H9 (cell line): Measurements from ENCODE around the gene KBTBD3. TPM values are rescaled to one million over a fixed set of nuclear protein-coding genes. Genes with fewer than 3 reads are reported as not detected.

Experiments used
- DNase-seq: peaks from one replicate; pipeline ENCODE4 v3.0.0-alpha.2; 2017
- H2AFZ ChIP-seq: one replicate; pipeline ENCODE4 v1.6.1; 2013; ENCODE audit warnings: mild to moderate bottlenecking, low read length, control low read depth, moderate library complexity
- H2AK5ac ChIP-seq: 2 replicates; pipeline ENCODE4 v1.6.1; 2013; ENCODE audit warnings: low read length, control low read depth, mixed read lengths; ENCODE audit not compliant: insufficient read length
- H2BK120ac ChIP-seq: one replicate; pipeline ENCODE4 v1.6.1; 2013; ENCODE audit warnings: low read depth, mild to moderate bottlenecking, low read length, control low read depth, inconsistent platforms; ENCODE audit not compliant: poor library complexity, severe bottlenecking
- H2BK12ac ChIP-seq: 2 replicates; pipeline ENCODE4 v1.6.1; 2013; ENCODE audit warnings: low read length, control low read depth, mixed read lengths, low read depth; ENCODE audit not compliant: insufficient read length
- H2BK15ac ChIP-seq: 2 replicates; pipeline ENCODE4 v1.6.1; 2013; ENCODE audit warnings: low read depth, low read length, control low read depth
- H2BK20ac ChIP-seq: one replicate; pipeline ENCODE4 v1.6.1; 2013; ENCODE audit warnings: low read depth, mild to moderate bottlenecking, low read length, control low read depth, inconsistent platforms; ENCODE audit not compliant: poor library complexity, severe bottlenecking
- H2BK5ac ChIP-seq: 2 replicates; pipeline ENCODE4 v1.6.1; 2013; ENCODE audit warnings: low read length, control low read depth, mixed read lengths; ENCODE audit not compliant: insufficient read length
- H3K14ac ChIP-seq: 2 replicates; pipeline ENCODE4 v1.6.1; 2013; ENCODE audit warnings: low read length, control low read depth; ENCODE audit not compliant: insufficient read depth
- H3K18ac ChIP-seq: 2 replicates; pipeline ENCODE4 v1.6.1; 2013; ENCODE audit warnings: low read depth, mild to moderate bottlenecking, mixed read lengths, low read length, control low read depth; ENCODE audit not compliant: insufficient read length
- H3K23ac ChIP-seq: 2 replicates; pipeline ENCODE4 v1.6.1; 2013; ENCODE audit warnings: low read length, control low read depth, mixed read lengths, low read depth; ENCODE audit not compliant: insufficient read length
- H3K23me2 ChIP-seq: 2 replicates; pipeline ENCODE4 v1.6.1; 2013; ENCODE audit warnings: low read depth, mild to moderate bottlenecking, mixed read lengths, low read length, control low read depth; ENCODE audit not compliant: insufficient read length, poor library complexity, severe bottlenecking
- H3K27ac ChIP-seq: 2 replicates; pipeline ENCODE4 v1.5.1; 2013; ENCODE audit warnings: low read length, control low read depth, mixed read lengths, low read depth; ENCODE audit not compliant: insufficient read length
- H3K27me3 ChIP-seq: 2 replicates; pipeline ENCODE4 v1.6.1; 2013; ENCODE audit warnings: low read length, control low read depth, inconsistent platforms; ENCODE audit not compliant: insufficient read depth
- H3K4ac ChIP-seq: 2 replicates; pipeline ENCODE4 v1.6.1; 2013; ENCODE audit warnings: low read depth, mild to moderate bottlenecking, control low read depth, inconsistent platforms, low read length, moderate library complexity
- H3K4me1 ChIP-seq: 2 replicates; pipeline ENCODE4 v1.6.1; 2013; ENCODE audit warnings: low read length, control low read depth, inconsistent platforms; ENCODE audit not compliant: insufficient read depth
- H3K4me2 ChIP-seq: 2 replicates; pipeline ENCODE4 v1.6.1; 2013; ENCODE audit warnings: low read length, control low read depth, mixed read lengths; ENCODE audit not compliant: insufficient read length, insufficient read depth
- H3K56ac ChIP-seq: 2 replicates; pipeline ENCODE4 v1.6.1; 2013; ENCODE audit warnings: low read depth, mild to moderate bottlenecking, mixed read lengths, low read length, control low read depth; ENCODE audit not compliant: insufficient read length
- H3K79me1 ChIP-seq: 2 replicates; pipeline ENCODE4 v1.6.1; 2013; ENCODE audit warnings: low read depth, mild to moderate bottlenecking, moderate library complexity, low read length, control low read depth, inconsistent platforms; ENCODE audit not compliant: insufficient read depth, poor library complexity, severe bottlenecking
- H3K79me2 ChIP-seq: 2 replicates; pipeline ENCODE4 v1.6.1; 2013; ENCODE audit warnings: low read length, control low read depth, inconsistent platforms; ENCODE audit not compliant: insufficient read depth
- H3K9ac ChIP-seq: 2 replicates; pipeline ENCODE4 v1.6.1; 2013; ENCODE audit warnings: low read length, control low read depth, mixed read lengths; ENCODE audit not compliant: insufficient read length; ENCODE audit errors: extremely low read depth
- H3K9me3 ChIP-seq: one replicate; pipeline ENCODE4 v1.6.1; 2013; ENCODE audit warnings: low read depth, low read length, inconsistent platforms; ENCODE audit not compliant: control insufficient read depth
- H3T11ph ChIP-seq: one replicate; pipeline ENCODE4 v1.6.1; 2013; ENCODE audit warnings: mild to moderate bottlenecking, low read length, control low read depth, inconsistent platforms
- H4K20me1 ChIP-seq: one replicate; pipeline ENCODE4 v1.6.1; 2013; ENCODE audit not compliant: control insufficient read depth, insufficient read length, insufficient read depth
- H4K5ac ChIP-seq: 2 replicates; pipeline ENCODE4 v1.6.1; 2013; ENCODE audit warnings: low read depth, mild to moderate bottlenecking, mixed read lengths, low read length, control low read depth; ENCODE audit not compliant: insufficient read length
- H4K8ac ChIP-seq: replicated peaks from 2 replicates; pipeline ENCODE4 v1.6.1; 2013; ENCODE audit warnings: low read length, control low read depth, mixed read lengths, low read depth; ENCODE audit not compliant: insufficient read length
- H4K91ac ChIP-seq: 2 replicates; pipeline ENCODE4 v1.6.1; 2013; ENCODE audit warnings: low read depth, mild to moderate bottlenecking, moderate library complexity, mixed read lengths, low read length, control low read depth; ENCODE audit not compliant: insufficient read length
- H3K27ac Mint-ChIP-seq, 3 experiments: 2 replicates in 2 of 3; 3 replicates in 1 of 3; pipeline ENCODE4 v1.8.0; 2020 to 2021; ENCODE audit warnings: mixed read lengths in 3 of 3, mild to moderate bottlenecking in 1 of 3, moderate library complexity in 1 of 3
- H3K27me3 Mint-ChIP-seq: 2 replicates; pipeline ENCODE4 v1.8.0; 2021; ENCODE audit warnings: low read depth, mild to moderate bottlenecking, moderate library complexity, mixed read lengths
- H3K36me3 Mint-ChIP-seq, 3 experiments: 2 replicates in 2 of 3; 3 replicates in 1 of 3; pipeline ENCODE4 v1.8.0; 2020 to 2021; ENCODE audit warnings: low read depth in 3 of 3, mixed read lengths in 3 of 3; ENCODE audit not compliant: insufficient read depth in 1 of 3
- H3K4me1 Mint-ChIP-seq, 2 experiments: 2 replicates each; pipeline ENCODE4 v1.8.0; 2020; ENCODE audit warnings: mixed read lengths in 2 of 2
- H3K4me3 Mint-ChIP-seq, 2 experiments: 2 replicates in 1 of 2; 3 replicates in 1 of 2; pipeline ENCODE4 v1.8.0; 2020 to 2021; ENCODE audit warnings: mild to moderate bottlenecking in 2 of 2, mixed read lengths in 2 of 2, moderate library complexity in 1 of 2
- H3K9me3 Mint-ChIP-seq, 2 experiments: 2 replicates in 1 of 2; 3 replicates in 1 of 2; pipeline ENCODE4 v1.8.0; 2020; ENCODE audit warnings: mild to moderate bottlenecking in 2 of 2, mixed read lengths in 2 of 2, moderate library complexity in 1 of 2
- CTCF ChIP-seq: fragments of 200-600 bp; sonication (generic); conservative IDR thresholded peaks from 3 replicates; pipeline ENCODE4 v1.8.0; 2021; ENCODE audit warnings: antibody characterized with exemption, mild to moderate bottlenecking
- WGBS: extraction: QIAGEN DNeasy Blood & Tissue Kit; methylation state at CpG from one replicate; pipeline ENCODE4 v1.1.7; 2013; ENCODE audit warnings: missing lambda C conversion rate, low lambda C conversion rate, mixed read lengths; ENCODE audit not compliant: insufficient read length; ENCODE audit errors: extremely low coverage; 5-methylcytosine and 5-hydroxymethylcytosine counted together
- total RNA-seq: library from RNA; stranded (reverse); gene quantifications from 2 replicates; pipeline ENCODE4 v1.2.1, GENCODE V29; 2021

KBTBD3 gene
- total RNA-seq, 1 experiment from 2014 or later: 2.4 TPM

GRCh38 chr11:106017093-106017492, 60.1 kb downstream of the KBTBD3 start:
- no peak overlapping the region for H3K4me3 Mint-ChIP-seq
- Histone ChIP-seq H2BK20ac (no peak overlapping the region), H3K23me2 (no peaks in the 10 kb centered on the region), H2AK5ac (no peak overlapping the region), H2BK15ac (no peak overlapping the region), H4K8ac (no peak overlapping the region), H2BK5ac (no peak overlapping the region), H3K23ac (no peak overlapping the region), H4K20me1 (no peaks in the 10 kb centered on the region), H3K56ac (no peak overlapping the region), H3T11ph (no peak overlapping the region), H2BK120ac (no peak overlapping the region), H3K79me2 (peaks cover 14% of the 10 kb centered on the region; the same call in 1 of the 2 replicates), H3K9me3 (no peaks in the 10 kb centered on the region), H3K14ac (no peak overlapping the region), H4K91ac (no peak overlapping the region), H3K79me1 (peaks cover 3% of the 10 kb centered on the region), H3K4ac (no peak overlapping the region), H3K4me2 (no peak overlapping the region), H2BK12ac (no peak overlapping the region), H4K5ac (no peak overlapping the region), H3K9ac (no peak overlapping the region), H2AFZ (no peak overlapping the region), H3K4me1 (peaks cover 2% of the 10 kb centered on the region; the same call in 1 of the 2 replicates), H3K27me3 (no peaks in the 10 kb centered on the region), H3K27ac (no peak overlapping the region), H3K18ac (no peak overlapping the region)
- no peaks in the 10 kb centered on the region for H3K9me3 Mint-ChIP-seq
- H3K27me3 Mint-ChIP-seq: no peaks in the 10 kb centered on the region
- H3K27ac Mint-ChIP-seq: no peak overlapping the region
- H3K36me3 Mint-ChIP-seq: peaks cover 2 to 9% (median 5%) of the 10 kb centered on the region in 3 experiments; a peak in 4 of 7 replicates
- no peak for DNase-seq
- peaks cover 39 to 47% of the 10 kb centered on the region in 2 experiments for H3K4me1 Mint-ChIP-seq
- TF ChIP-seq CTCF: no peak
- no CpG with 5 or more reads among the region's 2 CpGs for WGBS
